HG02678 (cell line): ENCODE data around the gene DOK4.

Experiments
- ATAC-seq: cut with Tn5 transposase; IDR thresholded peaks from one replicate; pipeline ENCODE4 v1.9.1; 2021; ENCODE audit warnings: mild to moderate bottlenecking, moderate library complexity; ENCODE audit not compliant: unreplicated experiment

Gene DOK4

DNA sequence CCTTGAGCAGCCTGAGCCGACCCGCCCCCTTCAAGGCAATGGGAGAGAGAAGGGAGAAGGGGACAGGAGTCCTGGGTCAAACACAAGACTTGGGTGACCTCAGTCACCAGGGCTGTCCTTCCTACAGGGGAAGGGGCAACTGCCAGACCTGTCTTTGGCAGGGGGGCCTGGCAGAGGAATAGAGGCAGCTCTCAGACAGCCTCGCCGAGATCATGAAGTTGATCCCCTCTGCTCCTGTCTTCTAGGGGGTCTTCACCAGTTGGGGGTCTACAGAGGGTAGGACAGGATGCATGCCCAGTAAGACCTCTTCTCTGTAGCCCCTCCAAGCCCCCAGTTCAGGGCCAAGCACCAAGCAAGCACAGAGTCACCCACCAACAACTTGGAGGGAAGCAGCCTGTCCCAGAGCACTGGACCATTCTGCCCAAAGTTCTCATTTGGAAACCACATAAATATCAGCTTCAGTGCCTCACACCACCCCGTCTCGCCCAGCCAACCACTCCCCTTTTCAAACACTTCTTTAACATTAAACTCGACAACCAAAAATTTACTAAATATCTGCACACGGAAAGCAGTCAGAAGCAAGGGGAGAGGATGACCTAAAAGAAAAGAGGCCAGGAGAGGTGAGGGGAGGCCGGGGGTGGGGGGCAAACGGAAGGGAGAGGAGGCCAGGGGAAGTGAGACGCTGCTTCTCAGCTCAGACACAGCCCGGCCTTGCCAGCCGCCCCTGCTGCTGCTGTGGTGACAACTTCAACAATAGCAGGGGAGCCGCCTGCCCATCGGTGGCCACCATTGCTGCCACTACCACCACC is 7.7 kb downstream of the DOK4 start:
- ATAC-seq, result no peak

- no peak for ATAC-seq
Observed at GRCh38 chr16:57477531-57478202, 8.6 kb downstream of the DOK4 start.

- ATAC-seq, result no peak
Observed at GRCh38 chr16:57476546-57477410, 9.5 kb downstream of the DOK4 start.

- peak; percentile 93 for ATAC-seq
Observed at GRCh38 chr16:57475711-57476339, 10.5 kb downstream of the DOK4 start.

DNA sequence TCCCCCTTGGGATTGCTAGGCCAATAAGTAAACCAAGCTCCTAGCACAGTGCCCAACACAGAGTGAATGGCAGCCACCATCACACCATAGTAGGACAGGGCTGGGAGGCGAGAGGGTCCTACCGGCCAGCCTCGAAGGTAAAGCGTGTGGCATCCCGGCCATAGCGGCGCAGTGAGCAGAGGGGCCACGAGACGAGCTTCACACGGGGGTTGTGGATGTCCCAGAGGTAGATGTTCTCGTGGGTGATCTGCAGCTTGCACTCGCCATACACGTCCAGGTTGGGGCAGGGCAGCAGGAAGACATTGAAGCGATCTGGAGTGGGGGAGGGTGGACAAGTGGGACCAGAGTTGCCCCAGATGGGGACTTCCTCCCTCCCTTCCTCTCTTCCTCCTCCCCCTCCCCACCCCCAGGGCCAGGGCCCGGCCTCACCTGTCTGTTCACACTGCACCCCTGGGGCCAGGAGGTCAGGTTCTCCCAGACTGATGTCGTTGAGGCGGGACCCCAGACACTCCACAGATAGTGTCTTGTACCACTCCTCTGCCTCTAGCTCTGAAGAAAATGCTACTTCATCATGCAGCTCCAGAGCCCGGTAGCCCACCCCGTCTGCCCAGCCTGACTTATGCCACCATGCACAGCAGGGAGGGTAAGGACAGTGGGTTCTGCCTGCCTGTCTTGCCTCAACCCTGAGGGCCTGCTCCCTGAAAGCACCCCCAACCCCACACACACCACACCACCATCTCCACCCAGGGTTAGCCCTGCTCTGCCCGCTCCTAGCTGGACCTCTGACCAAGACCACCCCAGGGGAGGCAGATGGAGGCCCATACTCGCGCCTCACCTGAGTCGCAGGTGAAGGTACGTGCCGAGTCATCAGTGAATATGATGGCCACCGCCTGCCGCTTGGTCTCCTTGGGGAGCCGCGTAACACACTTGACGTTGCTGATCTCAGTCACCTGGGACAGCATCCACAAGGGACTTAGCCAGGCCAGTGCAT is 11.3 kb downstream of the DOK4 start:
- ATAC-seq, result no peak

GRCh38 chr16:57473906-57474305 is 12.4 kb downstream of the DOK4 start:
- ATAC-seq, result no peak

- ATAC-seq, result no peak
Observed at GRCh38 chr16:57473176-57473840, 13.0 kb downstream of the DOK4 start.

GRCh38 chr16:57472665-57473060 is 13.6 kb downstream of the DOK4 start:
- ATAC-seq, result no peak

- ATAC-seq, result no peak
Observed at GRCh38 chr16:57471852-57472664, 14.2 kb downstream of the DOK4 start.

DNA sequence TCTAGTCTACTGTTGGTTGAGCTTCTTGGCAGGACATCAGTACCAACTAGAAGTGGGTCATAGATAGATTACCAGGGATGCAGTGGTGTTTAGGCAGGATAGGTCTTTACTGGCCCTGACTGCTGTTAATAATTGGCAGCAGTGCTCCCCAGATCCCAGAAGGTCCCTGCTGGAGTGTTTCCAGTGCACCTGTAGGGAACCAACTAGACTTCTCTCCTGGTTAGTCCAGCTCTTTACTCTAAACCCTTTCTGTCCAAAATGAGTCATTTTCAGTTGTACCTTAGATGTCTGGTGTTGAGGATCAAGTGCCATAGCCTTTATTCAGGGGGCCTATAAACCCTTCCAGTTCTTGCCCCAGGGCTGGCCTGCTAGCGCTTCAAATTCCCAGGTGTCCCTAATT is 15.1 kb downstream of the DOK4 start:
- no peak for ATAC-seq

GRCh38 chr16:57470711-57471110 is 15.6 kb downstream of the DOK4 start:
- ATAC-seq, result no peak

DNA sequence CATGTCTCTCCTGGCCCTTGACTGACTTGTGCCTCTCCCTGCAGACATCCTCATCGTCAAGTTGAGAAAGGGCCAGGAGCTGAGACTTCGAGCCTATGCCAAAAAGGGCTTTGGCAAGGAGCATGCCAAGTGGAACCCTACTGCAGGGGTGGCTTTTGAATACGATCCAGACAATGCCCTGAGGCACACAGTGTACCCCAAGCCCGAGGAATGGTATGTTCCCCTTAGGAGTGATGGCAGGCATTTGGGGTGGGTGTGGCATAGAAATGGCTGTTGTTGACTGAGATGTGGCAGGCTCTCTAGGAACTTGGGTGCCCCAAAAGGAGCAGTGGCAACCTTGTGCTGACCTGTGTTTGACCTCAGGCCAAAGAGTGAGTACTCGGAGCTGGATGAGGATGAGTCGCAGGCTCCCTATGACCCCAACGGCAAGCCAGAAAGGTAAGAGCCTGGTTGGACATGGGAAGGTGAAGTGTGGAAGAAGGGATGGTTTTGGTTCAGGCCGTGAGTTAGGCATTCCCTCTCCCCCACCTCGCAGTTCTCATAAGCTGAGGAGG is 16.3 kb downstream of the DOK4 start:
- ATAC-seq, result no peak

- ATAC-seq, result no peak
Observed at GRCh38 chr16:57469046-57469445, 17.2 kb downstream of the DOK4 start.

DNA sequence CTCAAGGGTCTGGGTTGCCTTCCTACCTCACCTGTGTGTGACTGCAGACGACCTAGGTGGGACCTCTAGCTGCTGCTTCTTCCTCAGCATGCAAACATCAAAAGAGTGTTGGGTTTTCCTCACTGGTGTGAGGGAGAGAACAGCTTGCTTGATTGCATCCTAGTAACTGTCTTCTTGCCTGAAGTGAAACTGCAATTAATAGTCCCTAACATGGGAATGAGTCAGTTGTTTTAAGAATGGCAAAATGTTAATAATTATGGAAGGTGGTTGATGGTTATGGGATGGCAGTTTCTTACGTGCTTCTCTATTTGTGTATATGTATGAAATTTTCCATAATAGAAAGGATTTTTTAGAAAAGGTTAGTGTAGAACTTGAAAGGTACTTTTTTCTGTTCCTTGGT is 17.9 kb downstream of the DOK4 start:
- no peak for ATAC-seq

DNA sequence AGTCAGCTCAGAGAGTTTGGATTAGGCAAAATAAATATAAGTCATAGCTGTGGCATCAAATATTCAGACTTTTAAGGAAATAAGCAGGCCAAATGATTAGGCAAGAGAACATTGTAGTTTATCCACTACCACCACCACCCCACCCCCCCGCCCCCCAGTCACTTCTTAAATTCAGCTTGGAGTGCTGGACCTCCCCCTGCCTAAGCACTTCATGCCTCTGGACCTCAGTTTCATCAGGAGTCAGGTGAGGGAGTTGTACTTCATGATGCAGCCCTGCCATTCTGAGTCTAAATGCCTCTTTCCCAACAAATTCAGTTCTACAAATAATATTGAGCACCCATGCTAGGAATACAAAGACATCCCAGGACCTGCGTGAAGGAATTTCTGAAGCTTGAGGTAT is 21.8 kb downstream of the DOK4 start:
- no peak for ATAC-seq

DNA sequence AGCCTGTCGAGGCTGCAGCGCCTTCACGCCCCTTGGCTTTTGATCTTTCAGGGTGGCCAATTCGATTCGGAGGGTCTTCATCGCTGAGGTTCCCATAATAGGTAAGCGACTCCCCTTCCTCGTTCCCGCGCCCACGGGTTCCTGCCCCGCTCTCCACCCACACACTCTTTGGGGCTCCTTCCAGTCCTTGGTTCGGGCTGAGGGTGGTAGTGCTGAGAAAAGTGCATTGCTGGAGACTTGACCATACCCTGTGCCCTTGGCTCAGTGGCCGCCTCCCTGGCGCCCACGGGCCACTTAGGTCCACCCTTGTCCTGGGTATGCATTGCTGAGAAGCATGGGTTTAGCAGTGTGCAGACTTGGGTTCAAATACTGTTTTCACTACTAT is 23.3 kb downstream of the DOK4 start:
- peak; percentile 19 for ATAC-seq

DNA sequence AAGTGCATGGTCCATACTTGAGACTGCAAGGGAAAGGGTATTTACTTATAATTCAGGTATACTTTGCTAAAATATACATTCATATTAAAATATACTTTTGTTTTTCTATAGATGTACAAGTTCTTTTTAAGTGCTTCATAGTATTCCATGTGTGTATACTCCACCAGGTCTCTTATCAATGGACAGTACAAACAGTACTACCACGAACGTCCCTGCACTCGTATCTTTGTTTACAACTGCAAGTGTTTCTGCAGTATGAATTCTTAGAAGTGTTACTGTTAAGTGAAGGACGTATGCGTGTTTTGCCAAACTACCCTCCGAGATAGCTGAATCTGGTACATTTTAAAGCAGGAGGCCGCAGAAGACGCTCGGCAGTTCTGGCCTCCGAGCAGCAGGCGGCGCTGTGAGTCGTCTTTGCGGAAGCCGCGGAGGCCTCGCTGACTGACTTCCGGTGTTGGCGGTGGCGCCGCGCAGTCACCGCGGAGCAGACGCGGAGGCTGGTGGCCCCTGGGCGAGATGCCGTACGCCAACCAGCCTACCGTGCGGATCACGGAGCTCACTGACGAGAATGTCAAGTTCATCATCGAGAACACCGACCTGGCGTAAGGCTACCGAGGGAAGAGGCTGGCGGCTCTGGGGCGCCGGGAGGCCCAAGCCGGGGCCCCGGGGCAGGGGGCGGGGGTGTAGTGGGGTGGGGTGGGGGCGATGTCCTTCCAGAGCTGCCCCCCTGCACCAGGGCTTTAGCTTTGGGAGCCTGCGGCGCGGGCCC is 23.9 kb downstream of the DOK4 start, which contains the start of gene POLR2C:
TSS of gene POLR2C (plus strand) at position 471 of the 769 bp plus-strand sequence. CDS start at position 517, 46 bp downstream.
- peak; percentile 90 for ATAC-seq
